Activated T-cell treated with anti-CD3 and anti-CD28 coated beads, Interleukin-2, amount 50 U/mL, for 48 hours (primary cell): Measurements from ENCODE around the gene STXBP5.

ENCODE experiments used
- DNase-seq, 2 experiments: peaks; one replicate each; pipeline ENCODE4 v3.0.0-alpha.2; 2020

The STXBP5 gene

GRCh38 chr6:147384737-147385710, 180.8 kb downstream of the STXBP5 start:
- no peak for DNase-seq

GRCh38 chr6:147389463-147389862, 185.2 kb downstream of the STXBP5 start:
- no peak for DNase-seq

- no peak for DNase-seq
These were observed 186.8 kb downstream of the STXBP5 start for GRCh38 chr6:147390909-147391536.

GRCh38 chr6:147392917-147393625, 188.9 kb downstream of the STXBP5 start:
- no peak for DNase-seq

GRCh38 chr6:147395158-147395557, 190.9 kb downstream of the STXBP5 start:
- DNase-seq, result no peak

- DNase-seq, result no peak
These were observed 193.1 kb downstream of the STXBP5 start for GRCh38 chr6:147397306-147397705.

GRCh38 chr6:147400968-147401367, 196.8 kb downstream of the STXBP5 start:
- DNase-seq, result no peak

GRCh38 chr6:147401779-147402178, 197.6 kb downstream of the STXBP5 start:
- DNase-seq, result no peak

GRCh38 chr6:147406783-147407182, 202.6 kb downstream of the STXBP5 start:
- no peak for DNase-seq

- DNase-seq, result no peak
These were observed 203.4 kb downstream of the STXBP5 start for GRCh38 chr6:147407571-147407970.

- no peak for DNase-seq
These were observed 212.4 kb downstream of the STXBP5 start for GRCh38 chr6:147416622-147417021.

- no peak for DNase-seq
These were observed 213.7 kb downstream of the STXBP5 start for GRCh38 chr6:147417954-147418353.

- no peak for DNase-seq
These were observed 214.3 kb downstream of the STXBP5 start for GRCh38 chr6:147418523-147418922.

- no peak for DNase-seq
These were observed 217.7 kb downstream of the STXBP5 start for GRCh38 chr6:147421903-147422302.

GRCh38 chr6:147423111-147423510, 218.9 kb downstream of the STXBP5 start:
- no peak for DNase-seq

- DNase-seq, result no peak
These were observed 225.6 kb downstream of the STXBP5 start for GRCh38 chr6:147429794-147430193.

GRCh38 chr6:147430811-147431210, 226.6 kb downstream of the STXBP5 start:
- DNase-seq, result no peak

GRCh38 chr6:147434076-147434475, 229.9 kb downstream of the STXBP5 start:
- DNase-seq, result no peak

- DNase-seq, result no peak
These were observed 230.3 kb downstream of the STXBP5 start for GRCh38 chr6:147434516-147434915.

- DNase-seq, result no peak
These were observed 233.4 kb downstream of the STXBP5 start for GRCh38 chr6:147437615-147438014.

- DNase-seq, result no peak
These were observed 234.7 kb downstream of the STXBP5 start for GRCh38 chr6:147438758-147439528.
